ES-I3 (cell line): Measurements from ENCODE around the gene CYB561D2.

ENCODE experiments used
- H3K36me3 ChIP-seq: 2 replicates; pipeline ENCODE4 v1.6.1; 2013; ENCODE audit warnings: mild to moderate bottlenecking, low read length, control low read depth, moderate library complexity; ENCODE audit not compliant: insufficient read depth
- H3K4me1 ChIP-seq: 2 replicates; pipeline ENCODE4 v1.6.1; 2013; ENCODE audit warnings: mild to moderate bottlenecking, control low read depth, low read length; ENCODE audit not compliant: insufficient read depth
- H3K9ac ChIP-seq: 2 replicates; pipeline ENCODE4 v1.6.1; 2013; ENCODE audit warnings: low read depth, mild to moderate bottlenecking, low read length, moderate library complexity
- H3K9me3 ChIP-seq: 2 replicates; pipeline ENCODE4 v1.6.1; 2013; ENCODE audit warnings: mild to moderate bottlenecking, low read length, moderate library complexity; ENCODE audit not compliant: control insufficient read depth, insufficient read depth

Gene CYB561D2

GRCh38 chr3:50392101-50392715 is 41.5 kb downstream of the CYB561D2 start:
- H3K4me1 ChIP-seq: no peaks in the 10 kb centered on the region; the same call in 1 of the 2 replicates
- H3K36me3 ChIP-seq: no peaks in the 10 kb centered on the region
- no peak overlapping the region for H3K9ac ChIP-seq
- no peaks in the 10 kb centered on the region for H3K9me3 ChIP-seq

DNA sequence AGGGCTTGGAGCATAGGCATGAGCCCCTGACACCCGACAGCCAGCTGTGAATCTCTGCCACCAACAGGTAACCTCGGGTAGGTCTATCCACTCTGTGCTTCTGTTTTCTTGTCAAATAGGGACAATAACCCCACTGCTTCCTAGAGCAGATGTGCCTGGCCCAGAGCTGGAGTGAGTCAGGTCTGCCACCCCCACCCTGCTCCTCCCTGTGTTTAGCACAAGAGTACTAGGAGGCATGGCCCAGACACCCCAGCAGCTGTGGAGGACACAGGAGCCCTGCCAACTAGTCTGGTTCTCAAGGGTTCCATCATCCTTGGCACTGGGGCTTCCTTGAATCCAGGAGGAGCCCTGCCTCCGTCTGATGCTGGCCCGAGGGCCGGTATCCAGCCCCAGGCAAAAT is 42.4 kb downstream of the CYB561D2 start:
- Histone ChIP-seq H3K9me3 (no peaks in the 10 kb centered on the region), H3K36me3 (no peaks in the 10 kb centered on the region), H3K9ac (no peak overlapping the region), H3K4me1 (no peaks in the 10 kb centered on the region; the same call in 1 of the 2 replicates)

GRCh38 chr3:50395070-50395860 is 44.6 kb downstream of the CYB561D2 start:
- Histone ChIP-seq H3K9me3 (no peaks in the 10 kb centered on the region), H3K4me1 (no peaks in the 10 kb centered on the region), H3K9ac (no peak overlapping the region), H3K36me3 (no peaks in the 10 kb centered on the region)

DNA sequence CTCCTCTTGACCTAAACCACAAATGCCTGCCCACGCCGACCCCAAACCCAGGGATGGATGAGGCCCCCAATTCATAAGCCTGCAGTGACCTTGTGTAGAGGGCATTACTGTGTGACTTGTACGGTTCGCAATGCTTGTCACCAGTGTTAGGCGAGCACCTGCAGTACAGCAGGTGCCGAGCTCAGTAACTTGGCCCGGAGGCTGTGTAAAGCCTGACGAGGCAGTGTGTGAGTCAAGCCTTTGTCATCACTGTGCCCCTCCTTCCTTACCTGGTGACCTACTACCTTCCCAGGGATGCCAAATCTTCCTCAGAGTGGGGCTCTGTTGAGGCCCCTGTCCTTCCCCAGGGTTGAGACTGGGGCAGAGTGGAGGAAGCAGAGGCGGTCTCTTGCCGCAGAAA is 45.8 kb downstream of the CYB561D2 start:
- H3K4me1 ChIP-seq: no peaks in the 10 kb centered on the region
- H3K9me3 ChIP-seq: no peaks in the 10 kb centered on the region
- H3K36me3 ChIP-seq: no peaks in the 10 kb centered on the region
- H3K9ac ChIP-seq: no peak overlapping the region

GRCh38 chr3:50401978-50402595 is 51.4 kb downstream of the CYB561D2 start:
- Histone ChIP-seq H3K4me1 (no peaks in the 10 kb centered on the region), H3K36me3 (no peaks in the 10 kb centered on the region), H3K9me3 (no peaks in the 10 kb centered on the region), H3K9ac (no peak overlapping the region)
